ENCODE data around the gene BPTF.

BPTF gene

DNA sequence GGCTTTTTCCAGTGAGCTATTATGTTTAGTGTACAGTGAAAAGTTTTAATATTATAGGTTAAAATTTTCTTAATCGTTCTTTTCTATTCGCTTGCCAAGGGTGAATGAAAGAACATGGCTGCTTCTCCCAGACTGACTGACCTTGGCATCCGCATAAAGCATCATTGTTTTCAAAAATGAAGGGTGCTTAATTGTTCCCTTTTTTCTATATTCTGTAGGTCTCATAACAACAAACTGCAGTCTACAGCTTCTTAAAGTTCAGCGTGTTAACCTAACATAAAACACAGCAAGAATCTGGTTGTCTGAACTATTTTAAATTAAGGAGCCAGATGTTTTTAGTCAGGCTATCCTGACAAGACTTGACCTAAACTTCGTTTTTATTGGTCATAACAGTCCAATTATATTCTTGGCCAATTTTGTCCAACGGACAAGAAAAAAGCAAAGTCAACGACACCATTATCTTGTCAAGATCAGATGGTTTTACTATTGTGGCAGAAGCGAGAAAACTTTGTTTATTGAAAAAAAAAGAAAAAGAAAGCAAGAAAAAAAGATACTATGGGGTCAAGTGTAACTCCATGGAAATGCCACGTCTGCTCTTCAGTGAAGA, 156.8 kb downstream of the BPTF start:
- no peaks in the 10 kb centered on the region for H4K20me1 ChIP-seq (ENCODE audit: low read depth, low read length)
- no peak overlapping the region for H3K27ac ChIP-seq (ENCODE audit: low read depth, low read length)
- no peaks in the 10 kb centered on the region for H3K9me2 ChIP-seq (replicated peaks; ENCODE audit: insufficient read depth, low read length)
- no peak overlapping the region for H3K4me2 ChIP-seq (ENCODE audit: low read depth, low read length, poor library complexity, severe bottlenecking)
- H2AFZ ChIP-seq (ENCODE audit: low read depth, low read length, severe bottlenecking), result no peak overlapping the region
- no peaks in the 10 kb centered on the region for H3K9me3 ChIP-seq (ENCODE audit: insufficient read depth, low read length)
- H3K27me3 ChIP-seq (ENCODE audit: low read length), result no peaks in the 10 kb centered on the region
- no peak overlapping the region for H3K4me3 ChIP-seq (ENCODE audit: insufficient read depth, low read length, poor library complexity, severe bottlenecking)
- H3K9ac ChIP-seq (ENCODE audit: low read length), result no peak overlapping the region
- no peaks in the 10 kb centered on the region for H3K79me2 ChIP-seq (ENCODE audit: insufficient read depth, low read length)
- H3F3A ChIP-seq (ENCODE audit: insufficient read depth), result peaks cover 26% of the 10 kb centered on the region; the same call in 1 of the 2 replicates
- H3K36me3 ChIP-seq (ENCODE audit: low read length), result peaks cover 15% of the 10 kb centered on the region; the same call in 1 of the 2 replicates
- TF ChIP-seq EZH2phosphoT487 (conservative IDR thresholded peaks at IDR 0.05; ENCODE audit: low read length), result no peak
- TF ChIP-seq, protein P1, sequence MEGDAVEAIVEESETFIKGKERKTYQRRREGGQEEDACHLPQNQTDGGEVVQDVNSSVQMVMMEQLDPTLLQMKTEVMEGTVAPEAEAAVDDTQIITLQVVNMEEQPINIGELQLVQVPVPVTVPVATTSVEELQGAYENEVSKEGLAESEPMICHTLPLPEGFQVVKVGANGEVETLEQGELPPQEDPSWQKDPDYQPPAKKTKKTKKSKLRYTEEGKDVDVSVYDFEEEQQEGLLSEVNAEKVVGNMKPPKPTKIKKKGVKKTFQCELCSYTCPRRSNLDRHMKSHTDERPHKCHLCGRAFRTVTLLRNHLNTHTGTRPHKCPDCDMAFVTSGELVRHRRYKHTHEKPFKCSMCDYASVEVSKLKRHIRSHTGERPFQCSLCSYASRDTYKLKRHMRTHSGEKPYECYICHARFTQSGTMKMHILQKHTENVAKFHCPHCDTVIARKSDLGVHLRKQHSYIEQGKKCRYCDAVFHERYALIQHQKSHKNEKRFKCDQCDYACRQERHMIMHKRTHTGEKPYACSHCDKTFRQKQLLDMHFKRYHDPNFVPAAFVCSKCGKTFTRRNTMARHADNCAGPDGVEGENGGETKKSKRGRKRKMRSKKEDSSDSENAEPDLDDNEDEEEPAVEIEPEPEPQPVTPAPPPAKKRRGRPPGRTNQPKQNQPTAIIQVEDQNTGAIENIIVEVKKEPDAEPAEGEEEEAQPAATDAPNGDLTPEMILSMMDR (IDR thresholded peaks at IDR 0.05; ENCODE audit: insufficient read depth, low read length, poor library complexity, severe bottlenecking), result no peak

DNA sequence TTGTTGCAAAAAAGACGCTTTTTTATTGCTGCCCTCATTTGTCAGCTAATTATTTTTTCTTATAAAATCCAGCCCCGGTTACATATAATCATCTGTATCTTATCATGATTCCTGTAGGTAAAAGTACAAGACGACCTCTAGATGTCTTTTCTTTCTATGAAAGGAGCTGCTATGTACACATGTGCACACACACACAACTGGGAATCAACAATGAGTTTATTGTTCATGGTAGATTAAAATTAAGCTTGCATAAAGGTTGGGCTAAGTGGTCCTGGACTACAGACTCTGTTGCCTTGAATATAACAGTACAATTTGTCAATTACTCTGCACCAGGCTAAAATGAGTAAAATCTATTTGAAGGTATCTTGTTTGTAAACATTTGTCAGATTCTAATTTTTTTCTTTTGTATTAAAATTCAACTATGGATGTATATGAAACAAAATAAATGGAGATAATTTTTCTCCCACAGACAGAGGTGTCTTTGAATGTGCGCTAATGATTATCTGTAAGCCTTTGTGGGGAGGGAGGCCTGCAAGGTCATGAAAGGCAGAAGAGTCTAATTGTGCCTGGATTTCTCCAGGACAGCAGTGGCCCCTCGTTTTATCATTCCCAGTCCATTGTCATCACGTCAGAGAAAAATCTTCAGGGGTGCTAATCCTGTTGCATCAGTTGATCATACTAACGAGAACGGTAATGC, 157.5 kb downstream of the BPTF start:
- Histone ChIP-seq H3K4me3 (ENCODE audit: insufficient read depth, low read length, poor library complexity, severe bottlenecking) (no peak overlapping the region), H3K27me3 (ENCODE audit: low read length) (no peaks in the 10 kb centered on the region), H3K9ac (ENCODE audit: low read length) (no peak overlapping the region), H2AFZ (ENCODE audit: low read depth, low read length, severe bottlenecking) (no peak overlapping the region), H3K79me2 (ENCODE audit: insufficient read depth, low read length) (no peaks in the 10 kb centered on the region), H3K36me3 (ENCODE audit: low read length) (peaks cover 15% of the 10 kb centered on the region; the same call in 1 of the 2 replicates), H4K20me1 (ENCODE audit: low read depth, low read length) (no peaks in the 10 kb centered on the region), H3F3A (ENCODE audit: insufficient read depth) (peaks cover 26% of the 10 kb centered on the region; the same call in 1 of the 2 replicates), H3K4me2 (ENCODE audit: low read depth, low read length, poor library complexity, severe bottlenecking) (no peak overlapping the region), H3K27ac (ENCODE audit: low read depth, low read length) (no peak overlapping the region), H3K9me3 (ENCODE audit: insufficient read depth, low read length) (no peaks in the 10 kb centered on the region), H3K9me2 (replicated peaks; ENCODE audit: insufficient read depth, low read length) (no peaks in the 10 kb centered on the region)
- TF ChIP-seq, protein P1 (IDR thresholded peaks at IDR 0.05; ENCODE audit: insufficient read depth, low read length, poor library complexity, severe bottlenecking), result no peak
- no peak for TF ChIP-seq EZH2phosphoT487 (conservative IDR thresholded peaks at IDR 0.05; ENCODE audit: low read length)

DNA sequence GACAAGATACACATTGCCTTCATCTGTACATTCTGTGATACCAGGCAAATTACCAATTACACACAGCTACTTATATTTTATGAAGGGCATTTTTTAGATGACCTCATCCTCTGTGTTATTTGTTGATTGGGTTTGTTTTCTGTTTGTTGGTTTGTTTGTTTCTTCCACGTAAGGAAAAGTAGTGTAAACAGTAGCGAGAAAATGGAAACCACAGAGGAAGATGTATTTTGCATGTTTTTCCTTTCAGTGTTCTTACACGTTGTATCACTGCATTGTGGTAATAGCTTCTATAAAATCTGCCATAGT, 158.0 kb downstream of the BPTF start:
- Histone ChIP-seq H4K20me1 (ENCODE audit: low read depth, low read length) (no peaks in the 10 kb centered on the region), H3K4me2 (ENCODE audit: low read depth, low read length, poor library complexity, severe bottlenecking) (no peak overlapping the region), H3K36me3 (ENCODE audit: low read length) (peaks cover 15% of the 10 kb centered on the region; the same call in 1 of the 2 replicates), H3K9ac (ENCODE audit: low read length) (no peak overlapping the region), H3K27ac (ENCODE audit: low read depth, low read length) (no peak overlapping the region), H2AFZ (ENCODE audit: low read depth, low read length, severe bottlenecking) (no peak overlapping the region), H3K4me3 (ENCODE audit: insufficient read depth, low read length, poor library complexity, severe bottlenecking) (no peak overlapping the region), H3F3A (ENCODE audit: insufficient read depth) (peaks cover 26% of the 10 kb centered on the region; the same call in 1 of the 2 replicates), H3K9me3 (ENCODE audit: insufficient read depth, low read length) (no peaks in the 10 kb centered on the region), H3K27me3 (ENCODE audit: low read length) (no peaks in the 10 kb centered on the region), H3K9me2 (replicated peaks; ENCODE audit: insufficient read depth, low read length) (no peaks in the 10 kb centered on the region), H3K79me2 (ENCODE audit: insufficient read depth, low read length) (no peaks in the 10 kb centered on the region)
- TF ChIP-seq EZH2phosphoT487 (conservative IDR thresholded peaks at IDR 0.05; ENCODE audit: low read length), result no peak
- TF ChIP-seq, protein P1 (IDR thresholded peaks at IDR 0.05; ENCODE audit: insufficient read depth, low read length, poor library complexity, severe bottlenecking), result no peak

Measured in SU-DHL-6 (cell line).